ENCODE results near the gene NOSIP.
A peak's percentile ranks its signal among the peaks of the same experiment; 100 is the strongest.

NOSIP gene

DNA sequence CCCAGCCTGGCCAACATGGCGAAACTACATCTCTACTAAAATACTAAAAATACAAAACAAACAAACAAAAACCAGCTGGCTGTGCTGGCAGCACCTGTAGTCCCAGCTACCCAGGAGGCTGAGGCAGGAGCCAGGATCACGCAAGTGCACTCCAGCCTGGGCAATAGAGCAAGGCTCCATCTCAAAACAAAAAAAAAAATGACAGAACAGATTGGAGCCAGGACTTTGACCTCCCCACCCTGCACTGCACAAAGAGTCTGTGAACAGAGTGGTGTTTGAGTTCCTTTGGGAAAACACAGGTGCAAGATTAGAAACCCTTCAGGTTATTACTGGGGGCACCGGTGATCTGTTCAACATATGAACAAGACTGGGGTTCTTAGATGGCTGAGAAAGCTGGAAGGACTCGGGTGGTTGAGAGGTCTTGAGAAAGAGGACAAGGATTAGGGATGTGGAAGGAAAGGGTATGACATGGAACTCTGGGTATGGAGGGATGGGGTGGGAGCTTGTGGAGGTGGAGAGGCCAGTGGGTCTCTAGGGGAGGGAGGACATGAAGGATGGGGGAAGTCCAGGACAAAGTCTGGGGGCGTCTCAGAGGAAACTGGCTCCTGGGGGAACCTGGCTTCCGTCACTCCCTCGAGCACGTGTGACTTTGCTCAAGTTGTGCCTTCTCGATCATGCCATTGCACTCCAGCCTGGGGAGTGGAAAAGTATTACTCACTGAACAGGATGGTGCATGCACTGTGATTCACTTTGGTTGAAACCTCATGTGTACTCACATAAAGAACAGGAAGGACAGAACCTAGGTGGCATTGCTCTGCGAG, 26.7 kb downstream of the NOSIP start:
- no peaks in the 10 kb centered on the region for H3K4me1 ChIP-seq (ENCODE audit: control insufficient read depth, low read depth, low read length)
- no peaks in the 10 kb centered on the region for H3K9me3 ChIP-seq (ENCODE audit: control insufficient read depth, low read depth, low read length)
- no peak overlapping the region for H3K27ac ChIP-seq (ENCODE audit: low read length)
- H3K9ac ChIP-seq (ENCODE audit: low read length), result no peak overlapping the region
- H3K4me3 ChIP-seq (ENCODE audit: low read length), result no peak overlapping the region
- H3K36me3 ChIP-seq (ENCODE audit: control insufficient read depth, low read depth, low read length), result peaks cover 7% of the 10 kb centered on the region
- H3K27me3 ChIP-seq (ENCODE audit: control insufficient read depth, insufficient read depth, low read length), result no peaks in the 10 kb centered on the region

DNA sequence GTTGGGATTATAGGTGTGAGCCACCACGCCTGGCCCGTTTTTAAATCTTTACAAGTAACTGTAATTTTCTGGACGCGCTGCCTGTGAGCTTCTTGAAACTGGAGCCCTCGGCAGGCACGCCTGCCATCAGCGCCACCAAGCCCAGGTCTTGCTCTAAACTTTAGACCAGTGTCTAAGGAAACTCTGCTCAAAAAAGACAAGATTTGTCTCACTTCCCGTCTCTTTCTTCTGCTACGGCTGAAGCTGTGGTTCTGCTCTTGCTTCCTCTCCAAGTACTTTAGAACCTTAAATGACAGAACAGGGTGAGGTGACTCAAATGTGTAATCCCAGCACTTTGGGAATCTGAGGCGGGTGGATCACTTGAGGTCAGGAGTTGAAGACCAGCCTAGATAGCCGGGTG, 27.6 kb downstream of the NOSIP start:
- Histone ChIP-seq H3K4me3 (ENCODE audit: low read length) (no peak overlapping the region), H3K27ac (ENCODE audit: low read length) (no peak overlapping the region), H3K4me1 (ENCODE audit: control insufficient read depth, low read depth, low read length) (no peaks in the 10 kb centered on the region), H3K9me3 (ENCODE audit: control insufficient read depth, low read depth, low read length) (no peaks in the 10 kb centered on the region), H3K9ac (ENCODE audit: low read length) (no peak overlapping the region), H3K36me3 (ENCODE audit: control insufficient read depth, low read depth, low read length) (peaks cover 4% of the 10 kb centered on the region), H3K27me3 (ENCODE audit: control insufficient read depth, insufficient read depth, low read length) (no peaks in the 10 kb centered on the region)

DNA sequence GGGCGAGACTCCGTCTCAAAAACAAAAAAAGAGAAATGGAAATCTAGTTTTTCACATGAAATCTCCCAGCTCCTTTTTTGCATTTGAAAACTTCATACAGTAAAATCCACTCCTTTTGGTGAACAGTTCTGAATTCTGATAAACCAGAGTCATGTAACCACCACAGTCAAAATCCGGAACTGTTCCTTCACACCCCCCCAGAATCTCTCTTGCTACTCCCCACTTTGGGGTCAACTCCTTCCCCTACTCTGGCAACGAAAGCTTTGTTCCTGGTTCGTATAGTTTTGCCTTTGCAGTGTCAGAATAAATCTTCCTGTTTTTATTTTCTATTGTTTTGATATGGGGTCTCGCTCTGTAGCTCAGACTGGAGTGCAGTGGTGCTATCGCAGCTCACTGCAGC, 28.8 kb downstream of the NOSIP start:
- no peak overlapping the region for H3K4me3 ChIP-seq (ENCODE audit: low read length)
- H3K4me1 ChIP-seq (ENCODE audit: control insufficient read depth, low read depth, low read length), result peaks cover 3% of the 10 kb centered on the region
- H3K36me3 ChIP-seq (ENCODE audit: control insufficient read depth, low read depth, low read length), result peaks cover 4% of the 10 kb centered on the region
- H3K27me3 ChIP-seq (ENCODE audit: control insufficient read depth, insufficient read depth, low read length), result no peaks in the 10 kb centered on the region
- H3K27ac ChIP-seq (ENCODE audit: low read length), result no peak overlapping the region
- H3K9ac ChIP-seq (ENCODE audit: low read length), result no peak overlapping the region
- no peaks in the 10 kb centered on the region for H3K9me3 ChIP-seq (ENCODE audit: control insufficient read depth, low read depth, low read length)

- no peak overlapping the region for H3K9ac ChIP-seq (ENCODE audit: low read length)
- no peaks in the 10 kb centered on the region for H3K9me3 ChIP-seq (ENCODE audit: control insufficient read depth, low read depth, low read length)
- H3K4me3 ChIP-seq (ENCODE audit: low read length), result no peak overlapping the region
- H3K4me1 ChIP-seq (ENCODE audit: control insufficient read depth, low read depth, low read length), result peaks cover 3% of the 10 kb centered on the region
- H3K27me3 ChIP-seq (ENCODE audit: control insufficient read depth, insufficient read depth, low read length), result no peaks in the 10 kb centered on the region
- H3K36me3 ChIP-seq (ENCODE audit: control insufficient read depth, low read depth, low read length), result peaks cover 3% of the 10 kb centered on the region
- no peak overlapping the region for H3K27ac ChIP-seq (ENCODE audit: low read length)
Observed at GRCh38 chr19:49549045-49549444, 31.3 kb downstream of the NOSIP start.

GRCh38 chr19:49546825-49547565, 33.4 kb downstream of the NOSIP start:
- Histone ChIP-seq H3K4me3 (ENCODE audit: low read length) (peak overlapping the region; percentile 50), H3K4me1 (ENCODE audit: control insufficient read depth, low read depth, low read length) (peaks cover 3% of the 10 kb centered on the region), H3K27ac (ENCODE audit: low read length) (no peak overlapping the region), H3K9ac (ENCODE audit: low read length) (no peak overlapping the region), H3K36me3 (ENCODE audit: control insufficient read depth, low read depth, low read length) (no peaks in the 10 kb centered on the region), H3K9me3 (ENCODE audit: control insufficient read depth, low read depth, low read length) (no peaks in the 10 kb centered on the region), H3K27me3 (ENCODE audit: control insufficient read depth, insufficient read depth, low read length) (no peaks in the 10 kb centered on the region)

DNA sequence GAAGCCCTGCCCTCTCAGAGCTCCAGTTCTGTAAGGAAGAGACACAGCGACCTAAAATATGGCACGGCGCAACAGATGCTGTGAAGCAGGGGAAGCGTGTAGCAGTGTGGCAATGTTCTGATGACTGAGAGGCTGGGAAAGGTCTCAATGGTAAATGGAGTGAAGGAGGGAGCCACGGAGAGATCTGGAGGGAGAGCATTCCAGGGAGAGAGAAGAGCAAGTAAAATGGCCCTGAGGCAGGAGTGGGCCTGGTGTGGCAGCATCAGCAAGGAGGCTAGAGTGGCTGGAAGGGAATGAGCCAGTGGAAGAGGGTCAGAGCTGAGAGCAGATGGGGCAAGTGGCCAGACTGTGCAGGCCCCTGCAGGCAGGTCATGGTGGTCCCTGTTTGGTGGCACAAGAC, 36.2 kb downstream of the NOSIP start:
- no peak overlapping the region for H3K27ac ChIP-seq (ENCODE audit: low read length)
- H3K4me3 ChIP-seq (ENCODE audit: low read length), result no peak overlapping the region
- no peaks in the 10 kb centered on the region for H3K9me3 ChIP-seq (ENCODE audit: control insufficient read depth, low read depth, low read length)
- no peak overlapping the region for H3K9ac ChIP-seq (ENCODE audit: low read length)
- no peaks in the 10 kb centered on the region for H3K36me3 ChIP-seq (ENCODE audit: control insufficient read depth, low read depth, low read length)
- peaks cover 3% of the 10 kb centered on the region for H3K4me1 ChIP-seq (ENCODE audit: control insufficient read depth, low read depth, low read length)
- no peaks in the 10 kb centered on the region for H3K27me3 ChIP-seq (ENCODE audit: control insufficient read depth, insufficient read depth, low read length)

DNA sequence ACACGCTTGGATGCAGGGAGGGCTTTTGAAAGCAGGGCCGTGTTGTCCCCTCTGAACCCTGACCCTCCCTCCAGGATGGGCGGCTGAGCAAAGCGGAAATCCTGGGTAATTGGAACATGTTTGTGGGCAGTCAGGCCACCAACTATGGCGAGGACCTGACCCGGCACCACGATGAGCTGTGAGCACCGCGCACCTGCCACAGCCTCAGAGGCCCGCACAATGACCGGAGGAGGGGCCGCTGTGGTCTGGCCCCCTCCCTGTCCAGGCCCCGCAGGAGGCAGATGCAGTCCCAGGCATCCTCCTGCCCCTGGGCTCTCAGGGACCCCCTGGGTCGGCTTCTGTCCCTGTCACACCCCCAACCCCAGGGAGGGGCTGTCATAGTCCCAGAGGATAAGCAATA, 37.3 kb downstream of the NOSIP start:
- Histone ChIP-seq H3K27ac (ENCODE audit: low read length) (no peak overlapping the region), H3K9ac (ENCODE audit: low read length) (no peak overlapping the region), H3K4me3 (ENCODE audit: low read length) (no peak overlapping the region), H3K9me3 (ENCODE audit: control insufficient read depth, low read depth, low read length) (no peaks in the 10 kb centered on the region), H3K4me1 (ENCODE audit: control insufficient read depth, low read depth, low read length) (peaks cover 3% of the 10 kb centered on the region), H3K36me3 (ENCODE audit: control insufficient read depth, low read depth, low read length) (no peaks in the 10 kb centered on the region), H3K27me3 (ENCODE audit: control insufficient read depth, insufficient read depth, low read length) (no peaks in the 10 kb centered on the region)

DNA sequence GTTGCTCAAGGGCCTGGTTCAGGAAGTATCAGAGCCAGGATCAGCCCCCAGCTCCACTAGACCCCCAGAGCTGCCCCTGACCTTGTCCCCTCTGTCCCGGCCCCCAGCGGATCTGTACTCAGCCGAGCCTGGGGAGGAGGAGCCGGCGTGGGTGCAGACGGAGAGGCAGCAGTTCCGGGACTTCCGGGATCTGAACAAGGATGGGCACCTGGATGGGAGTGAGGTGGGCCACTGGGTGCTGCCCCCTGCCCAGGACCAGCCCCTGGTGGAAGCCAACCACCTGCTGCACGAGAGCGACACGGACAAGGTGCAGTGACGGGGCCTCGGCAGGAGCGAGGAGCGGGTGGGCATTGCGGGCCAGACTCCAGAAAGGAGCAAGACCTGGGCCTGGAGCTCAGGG, 37.9 kb downstream of the NOSIP start:
- Histone ChIP-seq H3K27me3 (ENCODE audit: control insufficient read depth, insufficient read depth, low read length) (no peaks in the 10 kb centered on the region), H3K9me3 (ENCODE audit: control insufficient read depth, low read depth, low read length) (no peaks in the 10 kb centered on the region), H3K36me3 (ENCODE audit: control insufficient read depth, low read depth, low read length) (no peaks in the 10 kb centered on the region), H3K4me1 (ENCODE audit: control insufficient read depth, low read depth, low read length) (peaks cover 3% of the 10 kb centered on the region), H3K27ac (ENCODE audit: low read length) (no peak overlapping the region), H3K4me3 (ENCODE audit: low read length) (no peak overlapping the region), H3K9ac (ENCODE audit: low read length) (no peak overlapping the region)

DNA sequence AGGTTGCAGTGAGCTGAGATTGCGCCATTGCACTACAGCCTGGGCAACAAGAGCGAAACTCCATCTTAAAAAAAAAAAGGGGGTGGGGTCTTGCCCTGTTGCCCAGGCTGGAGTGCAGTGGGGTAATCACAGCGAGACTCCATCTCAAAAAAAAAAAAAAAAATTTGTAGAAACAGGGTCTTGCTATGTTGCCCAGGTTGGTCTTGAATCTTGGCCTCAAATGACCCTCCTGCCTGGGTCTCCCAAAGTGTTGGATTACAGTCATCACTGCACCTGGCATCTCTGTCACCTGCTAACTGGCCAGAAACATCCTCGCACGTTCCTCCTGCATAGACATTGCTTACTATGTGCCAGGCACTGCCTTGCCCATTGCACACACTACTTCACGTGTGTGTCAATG, 38.4 kb downstream of the NOSIP start:
- Histone ChIP-seq H3K36me3 (ENCODE audit: control insufficient read depth, low read depth, low read length) (no peaks in the 10 kb centered on the region), H3K4me3 (ENCODE audit: low read length) (no peak overlapping the region), H3K27me3 (ENCODE audit: control insufficient read depth, insufficient read depth, low read length) (no peaks in the 10 kb centered on the region), H3K27ac (ENCODE audit: low read length) (no peak overlapping the region), H3K4me1 (ENCODE audit: control insufficient read depth, low read depth, low read length) (peaks cover 3% of the 10 kb centered on the region), H3K9ac (ENCODE audit: low read length) (no peak overlapping the region), H3K9me3 (ENCODE audit: control insufficient read depth, low read depth, low read length) (no peaks in the 10 kb centered on the region)

GRCh38 chr19:49539192-49539952, 41.0 kb downstream of the NOSIP start:
- no peak overlapping the region for H3K27ac ChIP-seq (ENCODE audit: low read length)
- no peak overlapping the region for H3K9ac ChIP-seq (ENCODE audit: low read length)
- H3K36me3 ChIP-seq (ENCODE audit: control insufficient read depth, low read depth, low read length), result no peaks in the 10 kb centered on the region
- peaks cover 8% of the 10 kb centered on the region for H3K27me3 ChIP-seq (ENCODE audit: control insufficient read depth, insufficient read depth, low read length)
- no peaks in the 10 kb centered on the region for H3K9me3 ChIP-seq (ENCODE audit: control insufficient read depth, low read depth, low read length)
- no peak overlapping the region for H3K4me3 ChIP-seq (ENCODE audit: low read length)
- H3K4me1 ChIP-seq (ENCODE audit: control insufficient read depth, low read depth, low read length), result peaks cover 3% of the 10 kb centered on the region

- peaks cover 5% of the 10 kb centered on the region for H3K4me1 ChIP-seq (ENCODE audit: control insufficient read depth, low read depth, low read length)
- no peak overlapping the region for H3K4me3 ChIP-seq (ENCODE audit: low read length)
- no peak overlapping the region for H3K27ac ChIP-seq (ENCODE audit: low read length)
- no peaks in the 10 kb centered on the region for H3K36me3 ChIP-seq (ENCODE audit: control insufficient read depth, low read depth, low read length)
- H3K9me3 ChIP-seq (ENCODE audit: control insufficient read depth, low read depth, low read length), result no peaks in the 10 kb centered on the region
- H3K27me3 ChIP-seq (ENCODE audit: control insufficient read depth, insufficient read depth, low read length), result peaks cover 10% of the 10 kb centered on the region
- no peak overlapping the region for H3K9ac ChIP-seq (ENCODE audit: low read length)
Observed at GRCh38 chr19:49538643-49539042, 41.7 kb downstream of the NOSIP start.

Data from iPS-18a (cell line).